DND-41 (cell line): Measurements from ENCODE around the gene DDX3Y.

Experiments used
- CTCF ChIP-seq: IDR thresholded peaks from 2 replicates; pipeline ENCODE4 v1.5.1; 2012; ENCODE audit warnings: borderline replicate concordance, low read length, moderate library complexity, mild to moderate bottlenecking; ENCODE audit not compliant: poor library complexity, severe bottlenecking; ENCODE audit errors: extremely low read depth
- EZH2 ChIP-seq: IDR thresholded peaks from 3 replicates; pipeline ENCODE4 v1.6.1; 2012; ENCODE audit warnings: borderline replicate concordance, low read depth, mild to moderate bottlenecking, moderate library complexity, low read length, inconsistent platforms; ENCODE audit not compliant: severe bottlenecking

DNA sequence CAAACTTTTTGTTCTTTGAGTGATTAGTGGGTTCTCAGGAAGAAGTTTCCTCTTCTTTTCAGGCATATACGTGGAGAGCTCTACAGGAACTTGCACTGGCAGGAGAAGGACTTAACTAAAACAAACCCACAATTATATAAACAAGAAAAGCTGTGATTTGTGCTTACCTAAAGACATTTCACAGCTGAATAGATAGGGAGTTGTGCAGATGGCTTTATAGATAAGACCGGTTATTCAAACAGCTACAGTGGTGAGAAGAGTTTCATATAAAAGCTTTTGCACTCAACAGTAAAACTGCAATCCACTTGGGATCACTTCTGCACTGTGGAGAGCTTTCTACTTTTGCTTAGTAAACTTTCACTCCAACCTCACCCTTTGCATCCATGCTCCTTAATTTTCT, 6.1 kb upstream of the DDX3Y start:
- TF ChIP-seq CTCF = no peak
- no peak for TF ChIP-seq EZH2
